ENCODE measurements around the gene NTN1.

NTN1 gene

DNA sequence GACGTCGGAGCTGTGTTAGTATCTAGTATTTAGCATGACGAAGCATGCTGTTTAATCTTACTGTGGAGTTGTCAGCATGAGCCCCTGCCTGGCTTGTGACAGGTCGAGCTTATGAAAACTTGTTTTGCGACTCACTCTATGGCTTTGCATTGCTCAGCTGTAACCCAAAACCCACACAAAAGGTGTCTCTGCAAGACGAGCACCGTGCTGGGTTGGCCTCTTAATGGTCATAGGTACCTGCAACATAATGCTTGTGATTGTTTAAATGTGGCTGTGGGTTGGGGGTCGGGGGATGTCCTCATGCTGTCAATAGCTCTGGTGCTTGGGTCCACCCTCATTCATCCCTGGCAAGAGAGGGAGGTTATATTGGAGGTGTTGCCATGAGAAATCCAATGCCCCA, 5.4 kb downstream of the NTN1 start:
- no peak for TF ChIP-seq CTCF (IDR thresholded peaks at IDR 0.05; ENCODE audit: low read depth, low read length)
- DNase-seq (ENCODE audit: extremely low read depth, low read depth) = no peak

DNA sequence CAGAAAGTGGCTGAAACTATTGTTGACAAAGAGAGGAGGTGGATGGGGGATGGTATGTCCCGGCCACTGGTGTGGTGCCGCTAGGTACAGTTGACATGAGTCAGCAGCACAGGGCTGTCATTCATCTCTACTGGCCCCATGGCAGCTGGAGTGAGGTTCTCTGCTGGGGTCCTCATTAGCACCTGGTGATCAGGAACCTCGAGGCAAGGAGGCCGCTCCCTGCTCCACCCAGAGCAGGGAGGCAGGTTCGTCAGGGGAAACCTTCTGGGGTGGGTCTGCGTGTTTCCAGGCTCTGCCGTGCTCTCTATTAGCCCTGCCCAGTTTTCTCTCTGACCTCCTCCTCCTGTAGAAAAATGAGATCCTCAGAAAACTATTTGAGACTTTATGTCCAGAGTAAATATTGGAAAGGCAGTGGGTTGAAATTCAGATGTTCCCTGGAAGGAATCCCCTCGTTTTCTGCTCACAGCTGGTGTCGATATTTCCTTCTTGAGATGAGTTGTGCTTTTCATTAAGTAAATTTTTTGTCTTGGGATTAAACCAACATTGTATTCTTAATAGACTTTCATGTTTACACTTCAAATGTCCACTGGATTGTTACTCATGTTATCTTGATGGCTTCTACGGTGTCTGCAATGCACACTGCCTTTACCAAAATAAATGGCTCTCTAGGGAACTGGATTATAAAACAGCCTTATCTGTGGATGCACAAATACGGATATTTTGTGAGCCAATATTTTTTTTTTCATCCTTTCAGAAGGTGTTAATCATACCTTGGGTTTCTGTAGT, 7.1 kb downstream of the NTN1 start:
- no peak for TF ChIP-seq CTCF (IDR thresholded peaks at IDR 0.05; ENCODE audit: low read depth, low read length)

GRCh38 chr17:9028988-9029570, 7.8 kb downstream of the NTN1 start:
- no peak for TF ChIP-seq CTCF (IDR thresholded peaks at IDR 0.05; ENCODE audit: low read depth, low read length)
- no peak for DNase-seq (ENCODE audit: extremely low read depth, low read depth)

More for the DNA sequence above, 7.1 kb downstream of the NTN1 start:
- no peak for DNase-seq (ENCODE audit: extremely low read depth, low read depth)

DNA sequence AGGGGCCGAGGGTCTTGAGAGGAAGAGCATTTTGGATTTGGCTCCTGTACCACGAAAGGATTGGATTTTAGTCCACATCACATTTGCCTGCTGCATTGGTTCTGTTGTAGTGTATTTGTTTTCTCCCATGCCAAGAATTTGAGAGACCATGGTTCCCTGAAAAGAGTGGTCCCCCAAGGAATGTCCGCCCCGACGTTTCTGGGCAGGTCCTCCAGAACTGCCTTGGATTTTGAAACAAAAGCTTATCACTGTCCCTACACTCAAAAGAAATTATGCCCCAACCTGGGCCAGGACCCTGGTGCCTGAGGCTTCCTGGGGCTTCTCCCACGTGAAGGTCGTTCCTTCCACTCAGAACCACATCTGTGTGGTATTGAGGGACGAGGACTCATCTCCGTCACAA, 10.8 kb downstream of the NTN1 start:
- DNase-seq (ENCODE audit: extremely low read depth, low read depth) = no peak
- no peak for TF ChIP-seq CTCF (IDR thresholded peaks at IDR 0.05; ENCODE audit: low read depth, low read length)

DNA sequence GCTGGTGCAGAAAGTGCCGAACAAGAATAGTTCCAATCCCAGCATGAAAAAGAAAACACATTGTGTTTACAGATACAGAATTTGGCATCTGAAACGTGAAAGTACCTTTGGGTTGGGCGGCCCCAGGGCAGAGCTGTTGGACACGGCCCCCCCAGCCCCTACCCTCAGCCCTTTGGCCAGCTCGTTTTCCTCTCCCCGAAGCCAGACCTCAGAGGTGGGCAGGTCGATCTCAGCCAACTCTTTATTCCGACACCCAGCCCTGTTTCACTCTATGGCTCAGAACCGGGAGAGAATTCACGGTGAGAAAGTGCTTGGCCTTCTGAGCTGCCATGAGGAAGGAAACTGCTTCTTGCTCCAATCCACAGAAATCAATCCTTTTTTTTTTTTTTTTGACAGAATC, 11.3 kb downstream of the NTN1 start:
- TF ChIP-seq CTCF (IDR thresholded peaks at IDR 0.05; ENCODE audit: low read depth, low read length) = no peak
- no peak for DNase-seq (ENCODE audit: extremely low read depth, low read depth)

- DNase-seq (ENCODE audit: extremely low read depth, low read depth) = no peak
- TF ChIP-seq CTCF (IDR thresholded peaks at IDR 0.05; ENCODE audit: low read depth, low read length) = no peak
These were observed 13.9 kb downstream of the NTN1 start for GRCh38 chr17:9035249-9035648.

DNA sequence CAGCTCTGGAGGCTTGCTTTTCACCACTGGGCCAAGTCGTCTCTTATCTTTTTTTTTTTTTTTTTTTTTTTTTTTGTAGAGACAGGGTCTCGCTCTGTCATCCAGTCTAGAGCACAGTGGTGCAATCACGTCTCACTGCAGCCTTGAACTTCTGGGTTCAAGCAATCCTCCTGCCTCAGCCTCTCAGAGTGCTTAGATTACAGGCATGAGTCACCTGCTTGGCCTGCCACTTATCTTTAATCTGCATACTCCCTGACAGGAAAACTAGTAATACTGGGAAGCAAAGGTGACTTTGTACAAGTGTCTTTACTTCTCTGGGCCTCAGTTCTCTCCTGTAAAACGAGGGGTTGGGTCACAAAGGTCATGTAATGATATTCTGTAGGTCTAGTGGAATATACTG, 15.0 kb downstream of the NTN1 start:
- DNase-seq (ENCODE audit: extremely low read depth, low read depth) = no peak
- TF ChIP-seq CTCF (IDR thresholded peaks at IDR 0.05; ENCODE audit: low read depth, low read length) = no peak
